H1 (cell line): ENCODE data around the gene ARHGEF4. TPM values are rescaled to one million over a fixed set of nuclear protein-coding genes. Genes with fewer than 3 reads are reported as not detected.
A peak's percentile ranks its signal among the peaks of the same experiment; 100 is the strongest.

Experiments used
- CTCF ChIA-PET: fragments of 300-600 bp; sonication (Branson Sonifier 250); formaldehyde crosslinking; loops from one replicate; lab custom pipeline; 2021; ENCODE audit not compliant: partially characterized antibody; lab: Charles Lee
- POLR2A ChIA-PET: fragments of 300-600 bp; sonication (Branson Sonifier 250); formaldehyde crosslinking; loops from one replicate; lab custom pipeline; 2021; ENCODE audit warnings: inconsistent platforms; ENCODE audit not compliant: partially characterized antibody; lab: Charles Lee
- DNase-seq, 2 experiments: peaks; one replicate each; pipeline versions ENCODE4 v3.0.0 to v3.0.0-alpha.2; 2010 to 2022; ENCODE audit warnings: low spot score in 2 of 2, low read depth in 1 of 2, mixed read lengths in 1 of 2
- FAIRE-seq: peaks from 2 replicates; lab custom pipeline; 2011; peaks lifted over from hg19 to GRCh38; lab: Jason Lieb, UNC
- H2AFZ ChIP-seq: 2 replicates; pipeline ENCODE4 v1.8.1; 2012; ENCODE audit warnings: low read length, inconsistent platforms
- H2AK5ac ChIP-seq: 2 replicates; pipeline ENCODE4 v1.6.1; 2013; ENCODE audit warnings: low read depth, low read length
- H2BK120ac ChIP-seq: replicated peaks from 2 replicates; pipeline ENCODE3; 2013; ENCODE audit warnings: low read depth, low read length, inconsistent platforms
- H2BK12ac ChIP-seq: 2 replicates; pipeline ENCODE4 v1.6.1; 2013; ENCODE audit warnings: low read depth, low read length
- H2BK15ac ChIP-seq: 2 replicates; pipeline ENCODE4 v1.6.1; 2013; ENCODE audit warnings: low read length
- H2BK20ac ChIP-seq: 2 replicates; pipeline ENCODE4 v1.6.1; 2013; ENCODE audit warnings: low read length
- H2BK5ac ChIP-seq: 2 replicates; pipeline ENCODE4 v1.6.1; 2013; ENCODE audit warnings: low read depth, low read length
- H3K14ac ChIP-seq: 2 replicates; pipeline ENCODE4 v1.6.1; 2013; ENCODE audit warnings: inconsistent platforms; ENCODE audit not compliant: insufficient read length
- H3K18ac ChIP-seq: 2 replicates; pipeline ENCODE4 v1.6.1; 2013; ENCODE audit warnings: low read length; ENCODE audit errors: extremely low read depth
- H3K23ac ChIP-seq: 2 replicates; pipeline ENCODE4 v1.6.1; 2013; ENCODE audit warnings: inconsistent platforms; ENCODE audit not compliant: insufficient read length
- H3K23me2 ChIP-seq: 2 replicates; pipeline ENCODE4 v1.6.1; 2013; ENCODE audit warnings: low read depth, low read length
- H3K27ac ChIP-seq: 2 replicates; pipeline ENCODE4 v1.6.1; 2011; ENCODE audit warnings: low read depth, low read length, inconsistent platforms
- H3K27me3 ChIP-seq, 4 experiments: replicated peaks in 1 of 4; 1 replicate in 1 of 4; 2 replicates in 3 of 4; pipeline versions ENCODE4 v1.6.1 to v1.8.1; 2011 to 2013; ENCODE audit warnings: low read length in 3 of 4, mild to moderate bottlenecking in 3 of 4, inconsistent platforms in 2 of 4, mixed read lengths in 2 of 4, moderate library complexity in 1 of 4; ENCODE audit not compliant: control insufficient read depth in 3 of 4, insufficient read depth in 3 of 4; ENCODE audit errors: extremely low read depth in 1 of 4
- H3K36me3 ChIP-seq, 4 experiments: 2 replicates each; pipeline versions ENCODE4 v1.6.1 to v1.8.1; 2011 to 2013; ENCODE audit warnings: mild to moderate bottlenecking in 4 of 4, low read length in 3 of 4, moderate library complexity in 2 of 4, control low read depth in 1 of 4, inconsistent platforms in 1 of 4; ENCODE audit not compliant: insufficient read depth in 4 of 4, control insufficient read depth in 2 of 4
- H3K4ac ChIP-seq: replicated peaks from 2 replicates; pipeline ENCODE3; 2013; ENCODE audit warnings: low read length, low read depth, mixed read lengths, inconsistent platforms; ENCODE audit not compliant: insufficient read length
- H3K4me1 ChIP-seq, 4 experiments: replicated peaks in 1 of 4; 1 replicate in 1 of 4; 2 replicates in 3 of 4; pipeline versions ENCODE4 v1.6.1 to v1.8.1; 2011 to 2013; ENCODE audit warnings: low read length in 3 of 4, inconsistent platforms in 2 of 4, mixed read lengths in 1 of 4; ENCODE audit not compliant: insufficient read depth in 4 of 4, control insufficient read depth in 3 of 4
- H3K4me2 ChIP-seq, 2 experiments: 2 replicates each; pipeline versions ENCODE4 v1.6.1 to v1.8.1; 2011 to 2013; ENCODE audit warnings: low read depth in 2 of 2, low read length in 2 of 2, control low read depth in 1 of 2, inconsistent platforms in 1 of 2, mild to moderate bottlenecking in 1 of 2; ENCODE audit not compliant: insufficient read depth in 1 of 2
- H3K4me3 ChIP-seq, 4 experiments: fragments of 200-600, 300-600 bp in 1 of 4; sonication (generic), shearing (Covaris generic), sonication (Bioruptor Twin) in 1 of 4; 2 replicates each; pipeline versions ENCODE4 v1.5.1 to v1.8.1; 2011 to 2016; ENCODE audit warnings: low read length in 4 of 4, low read depth in 3 of 4, control low read depth in 2 of 4, inconsistent platforms in 2 of 4, mild to moderate bottlenecking in 2 of 4, mixed read lengths in 1 of 4, moderate library complexity in 1 of 4; ENCODE audit not compliant: insufficient read depth in 2 of 4; ENCODE audit errors: extremely low read depth in 1 of 4
- H3K56ac ChIP-seq: replicated peaks from 2 replicates; pipeline ENCODE3; 2013; ENCODE audit warnings: low read depth, mild to moderate bottlenecking, mixed read lengths, low read length, inconsistent platforms; ENCODE audit not compliant: insufficient read length
- H3K79me1 ChIP-seq: 2 replicates; pipeline ENCODE4 v1.6.1; 2013; ENCODE audit warnings: low read depth, low read length, control low read depth
- H3K79me2 ChIP-seq, 2 experiments: 2 replicates each; pipeline versions ENCODE4 v1.6.1 to v1.8.1; 2012 to 2013; ENCODE audit warnings: low read length in 2 of 2, mild to moderate bottlenecking in 2 of 2, inconsistent platforms in 1 of 2; ENCODE audit not compliant: insufficient read depth in 2 of 2, control insufficient read depth in 1 of 2
- H3K9ac ChIP-seq, 4 experiments: replicated peaks in 1 of 4; 1 replicate in 1 of 4; 2 replicates in 3 of 4; pipeline versions ENCODE4 v1.6.1 to v1.8.1; 2011 to 2013; ENCODE audit warnings: low read depth in 3 of 4, low read length in 3 of 4, control low read depth in 2 of 4, mild to moderate bottlenecking in 2 of 4, moderate library complexity in 2 of 4, inconsistent platforms in 1 of 4; ENCODE audit errors: extremely low read depth in 1 of 4
- H3K9me3 ChIP-seq, 2 experiments: 2 replicates each; pipeline versions ENCODE4 v1.6.1 to v1.8.1; 2012 to 2013; ENCODE audit warnings: mild to moderate bottlenecking in 2 of 2, moderate library complexity in 2 of 2, control low read depth in 1 of 2, inconsistent platforms in 1 of 2, low read depth in 1 of 2, low read length in 1 of 2, mixed read lengths in 1 of 2; ENCODE audit not compliant: insufficient read depth in 2 of 2
- H4K20me1 ChIP-seq, 2 experiments: replicated peaks in 1 of 2; 2 replicates each; pipeline versions ENCODE3 to v1.8.1; 2011 to 2013; ENCODE audit warnings: inconsistent platforms in 2 of 2, low read length in 2 of 2, mild to moderate bottlenecking in 1 of 2; ENCODE audit not compliant: insufficient read depth in 2 of 2, control insufficient read depth in 1 of 2
- H4K5ac ChIP-seq: 2 replicates; pipeline ENCODE4 v1.6.1; 2013; ENCODE audit warnings: low read length, low read depth, mixed read lengths, inconsistent platforms; ENCODE audit not compliant: insufficient read length
- H4K8ac ChIP-seq: 2 replicates; pipeline ENCODE4 v1.8.0; 2013; ENCODE audit warnings: mild to moderate bottlenecking, moderate library complexity, low read length, inconsistent platforms; ENCODE audit not compliant: insufficient read depth; ENCODE audit errors: extremely low read depth
- H4K91ac ChIP-seq: replicated peaks from 2 replicates; pipeline ENCODE3; 2013; ENCODE audit warnings: low read length, mixed read lengths, inconsistent platforms; ENCODE audit not compliant: insufficient read length
- BACH1 ChIP-seq: IDR thresholded peaks from 2 replicates; pipeline ENCODE4 v1.6.1; 2012; ENCODE audit warnings: low read length, improper control_type of control experiment
- CHD2 ChIP-seq: IDR thresholded peaks from 2 replicates; pipeline ENCODE4 v1.6.1; 2012; ENCODE audit warnings: low read length, improper control_type of control experiment
- YY1 ChIP-seq: IDR thresholded peaks from 2 replicates; pipeline ENCODE4 v1.6.1; 2011; ENCODE audit warnings: low read depth, mild to moderate bottlenecking, low read length
- WGBS, 2 experiments: shearing (Covaris generic) in 1 of 2; methylation state at CpG; one replicate each; pipeline versions ENCODE4 v1.1.6 to v1.1.7; 2013 to 2015; ENCODE audit warnings: low lambda C conversion rate in 2 of 2, mixed read lengths in 2 of 2, inconsistent platforms in 1 of 2, low coverage in 1 of 2, missing lambda C conversion rate in 1 of 2; ENCODE audit not compliant: insufficient replicate concordance in 2 of 2, insufficient coverage in 1 of 2, insufficient read length in 1 of 2; ENCODE audit errors: extremely low coverage in 1 of 2, missing lambda C conversion rate in 1 of 2; 5-methylcytosine and 5-hydroxymethylcytosine counted together
- polyA plus RNA-seq, 7 experiments: library from polyadenylated mRNA; depleted of rRNA in 3 of 7; stranded (reverse) in 5 of 7; unstranded in 2 of 7; fragments of >200 nt in 5 of 7; fragments of 200-250 nt in 2 of 7; gene quantifications; 1 replicate in 5 of 7; 2 replicates in 1 of 7; 4 replicates in 1 of 7; pipeline versions ENCODE4 v1.2.1 to v1.2.3, GENCODE V29; 2011 to 2013; ENCODE audit warnings: missing spikeins in 2 of 7, mixed read lengths in 2 of 7
- total RNA-seq: library from RNA; stranded (reverse); fragmentation: NEBNext Ultra II Directional; extraction: Animal tissue kit (Norgen Biotek cat#: 25700); gene quantifications from 2 replicates; pipeline ENCODE4 v1.2.1, GENCODE V29; 2021

ARHGEF4 gene
- total and polyA plus RNA-seq, 2 of the 8 experiments (the other 6 are each of a cell fraction or from before 2014, with no cell fraction given) = 10.6 to 14.6 TPM

DNA sequence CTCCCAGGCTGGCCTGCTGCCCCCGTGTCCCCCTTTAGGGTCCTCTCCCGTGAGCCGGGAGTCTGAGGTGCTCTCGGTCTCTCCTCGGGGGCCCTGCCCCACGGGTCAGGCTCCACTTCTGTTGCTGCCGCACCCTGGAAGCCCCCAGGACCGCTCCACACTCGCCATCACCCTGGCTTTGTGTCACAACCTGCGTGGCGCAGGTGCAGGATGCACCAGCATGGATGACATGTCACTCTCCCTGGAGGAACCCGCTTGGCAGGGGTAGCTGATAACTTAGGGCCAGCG is 10.8 kb upstream of the ARHGEF4 start:
- no peaks in the 10 kb centered on the region for H4K20me1 ChIP-seq
- H3K9me3 ChIP-seq = no peaks in the 10 kb centered on the region
- H2AK5ac ChIP-seq = no peak overlapping the region
- H3K18ac ChIP-seq = no peak overlapping the region
- H3K36me3 ChIP-seq = no peaks in the 10 kb centered on the region
- DNase-seq = peak in 1 of 2 experiments; percentile 43
- H3K14ac ChIP-seq = no peak overlapping the region
- no peak overlapping the region for H3K4me2 ChIP-seq
- no peak overlapping the region for H2BK5ac ChIP-seq
- no peak overlapping the region for H3K4ac ChIP-seq
- no peak overlapping the region for H4K8ac ChIP-seq
- 92% methylated on average over 5 of the region's 13 CpGs; no CpG with 5 or more reads in 1 of the 2 experiments for WGBS, 2 experiments
- no peak overlapping the region for H2BK120ac ChIP-seq
- FAIRE-seq = no peak
- H3K56ac ChIP-seq = no peak overlapping the region
- H3K9ac ChIP-seq = no peak overlapping the region
- H3K23me2 ChIP-seq = no peaks in the 10 kb centered on the region; the same call in 1 of the 2 replicates
- peak overlapping the region; percentile 85 for H4K91ac ChIP-seq
- no peak overlapping the region for H2BK20ac ChIP-seq
- no peak overlapping the region for H3K4me3 ChIP-seq
- no peaks in the 10 kb centered on the region for H3K79me2 ChIP-seq
- peaks cover 0 to 24% (median 5%) of the 10 kb centered on the region in 4 experiments; a peak in 6 of 7 replicates for H3K4me1 ChIP-seq
- no peak overlapping the region for H2AFZ ChIP-seq
- no peak overlapping the region for H3K27ac ChIP-seq
- no peak overlapping the region for H4K5ac ChIP-seq
- H2BK12ac ChIP-seq = no peak overlapping the region
- 0 out of 2 replicates have a peak overlapping the region, but pooled peaks have one; percentile 12 for H2BK15ac ChIP-seq
- ChIA-PET CTCF (interaction anchor here (1.6 to 1.9 kb wide), 2 partner anchors 25 to 27 kb away, joined by 6 read pairs; no protein-coding TSS in a partner anchor), POLR2A (no interaction called here)
- no peaks in the 10 kb centered on the region for H3K27me3 ChIP-seq
- no peak overlapping the region for H3K23ac ChIP-seq
- H3K79me1 ChIP-seq = no peaks in the 10 kb centered on the region
- TF ChIP-seq YY1 (no peak), CHD2 (no peak), BACH1 (no peak)
